Erythroblast (primary cell): ENCODE results near the gene DCDC2B.

Experiments used
- GATA1 ChIP-seq: IDR thresholded peaks from 2 replicates; pipeline ENCODE4 v1.6.1; 2011; ENCODE audit warnings: low read depth, mild to moderate bottlenecking, control low read depth, low read length, moderate library complexity
- POLR2A ChIP-seq: IDR thresholded peaks from 2 replicates; pipeline ENCODE4 v1.6.1; 2011; ENCODE audit warnings: mild to moderate bottlenecking, low read length

DNA sequence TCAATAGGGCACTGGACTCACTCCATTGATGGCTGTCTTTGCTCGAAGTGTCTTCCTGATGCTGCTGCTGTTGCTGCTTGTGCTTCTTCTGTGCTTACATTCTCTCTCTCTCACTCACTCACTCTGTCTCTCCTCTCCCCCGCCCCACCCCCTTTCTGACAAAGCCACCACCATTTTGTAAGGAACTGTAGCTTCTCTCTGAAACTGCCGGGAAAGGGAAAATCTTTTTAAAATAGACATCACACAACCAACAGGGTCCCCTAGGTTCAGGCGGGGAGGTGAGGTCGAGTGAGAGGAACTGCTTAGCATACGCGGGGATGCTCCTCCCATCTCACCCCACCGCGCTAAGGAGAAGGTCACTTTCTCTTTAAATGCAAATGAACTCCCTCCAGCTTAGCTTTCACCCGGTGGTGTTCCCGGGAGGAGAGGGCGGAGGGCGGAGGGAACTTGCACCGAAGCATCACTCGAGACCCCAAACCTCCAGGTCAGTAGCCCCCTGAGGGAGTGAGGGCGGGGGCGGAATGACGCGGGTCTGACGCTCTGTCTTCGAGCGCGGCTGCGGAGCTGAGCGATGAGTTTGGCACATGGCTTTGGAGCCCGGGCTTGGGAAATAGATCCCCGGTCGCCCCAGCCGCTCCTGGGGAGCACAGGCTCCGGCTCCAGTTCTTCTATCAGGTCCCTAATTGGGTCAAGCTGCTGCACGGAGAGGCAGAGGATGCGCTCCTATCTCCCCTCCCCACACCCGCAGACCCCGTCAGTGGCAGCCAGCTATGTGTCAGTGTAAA lies 8.5 kb upstream of the DCDC2B start, which contains the start of gene CCDC28B:
- TF ChIP-seq POLR2A (peak; percentile 11), GATA1 (no peak)
